BE2C (cell line): ENCODE data around the gene SIK2.

Experiments used
- DNase-seq: peaks from one replicate; pipeline ENCODE4 v3.0.0-alpha.2; 2020
- H3K27me3 ChIP-seq: fragments of 250-450 bp; sonication (Bioruptor Pico); 2 replicates; pipeline ENCODE4 v1.5.1; 2020; ENCODE audit warnings: mild to moderate bottlenecking
- H3K36me3 ChIP-seq: fragments of 250-450 bp; sonication (Bioruptor Pico); 2 replicates; pipeline ENCODE4 v1.5.1; 2020; ENCODE audit warnings: mild to moderate bottlenecking
- H3K4me1 ChIP-seq: fragments of 250-450 bp; sonication (Bioruptor Pico); 2 replicates; pipeline ENCODE4 v1.5.1; 2020
- H3K4me3 ChIP-seq: 2 replicates; pipeline ENCODE4 v1.5.1; 2011; ENCODE audit warnings: low read depth, low read length
- H3K9me3 ChIP-seq: fragments of 250-450 bp; sonication (Bioruptor Pico); 2 replicates; pipeline ENCODE4 v1.5.1; 2020
- TF ChIP-seq, protein P1 (sequence below): IDR thresholded peaks from 2 replicates; pipeline ENCODE4 v1.5.1; 2012; ENCODE audit warnings: mild to moderate bottlenecking, low read depth, low read length

Gene SIK2

DNA sequence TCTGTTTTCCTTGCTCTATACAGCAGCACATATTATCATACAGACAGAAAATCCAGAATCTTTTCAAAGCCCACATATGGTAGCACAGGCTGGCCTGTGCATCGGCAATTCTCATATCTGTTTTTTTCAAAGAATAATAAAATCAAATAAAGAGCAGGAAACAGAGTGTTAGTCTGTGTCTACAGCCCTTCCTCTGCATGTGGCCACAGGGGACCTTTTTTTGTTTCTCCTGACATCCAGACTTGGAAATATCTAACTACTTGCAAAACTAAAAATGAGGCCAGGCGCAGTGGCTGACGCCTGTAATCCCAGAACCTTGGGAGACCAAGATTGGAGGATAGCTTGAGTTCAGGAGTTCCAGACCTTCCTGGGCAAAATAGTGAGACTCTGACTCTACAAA, 41.4 kb upstream of the SIK2 start:
- Histone ChIP-seq H3K36me3 (no peaks in the 10 kb centered on the region), H3K9me3 (peaks cover 5% of the 10 kb centered on the region), H3K4me1 (peaks cover under 1% of the 10 kb centered on the region), H3K4me3 (no peak overlapping the region), H3K27me3 (no peaks in the 10 kb centered on the region)
- DNase-seq = no peak
- TF ChIP-seq, protein P1, sequence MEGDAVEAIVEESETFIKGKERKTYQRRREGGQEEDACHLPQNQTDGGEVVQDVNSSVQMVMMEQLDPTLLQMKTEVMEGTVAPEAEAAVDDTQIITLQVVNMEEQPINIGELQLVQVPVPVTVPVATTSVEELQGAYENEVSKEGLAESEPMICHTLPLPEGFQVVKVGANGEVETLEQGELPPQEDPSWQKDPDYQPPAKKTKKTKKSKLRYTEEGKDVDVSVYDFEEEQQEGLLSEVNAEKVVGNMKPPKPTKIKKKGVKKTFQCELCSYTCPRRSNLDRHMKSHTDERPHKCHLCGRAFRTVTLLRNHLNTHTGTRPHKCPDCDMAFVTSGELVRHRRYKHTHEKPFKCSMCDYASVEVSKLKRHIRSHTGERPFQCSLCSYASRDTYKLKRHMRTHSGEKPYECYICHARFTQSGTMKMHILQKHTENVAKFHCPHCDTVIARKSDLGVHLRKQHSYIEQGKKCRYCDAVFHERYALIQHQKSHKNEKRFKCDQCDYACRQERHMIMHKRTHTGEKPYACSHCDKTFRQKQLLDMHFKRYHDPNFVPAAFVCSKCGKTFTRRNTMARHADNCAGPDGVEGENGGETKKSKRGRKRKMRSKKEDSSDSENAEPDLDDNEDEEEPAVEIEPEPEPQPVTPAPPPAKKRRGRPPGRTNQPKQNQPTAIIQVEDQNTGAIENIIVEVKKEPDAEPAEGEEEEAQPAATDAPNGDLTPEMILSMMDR = no peak

- peaks cover 6% of the 10 kb centered on the region for H3K4me1 ChIP-seq
- no peak overlapping the region for H3K4me3 ChIP-seq
- no peaks in the 10 kb centered on the region for H3K36me3 ChIP-seq
- DNase-seq = no peak
- peaks cover under 1% of the 10 kb centered on the region for H3K9me3 ChIP-seq
- TF ChIP-seq, protein P1 = no peak
- no peaks in the 10 kb centered on the region for H3K27me3 ChIP-seq
Measured at GRCh38 chr11:111561306-111561705, 40.9 kb upstream of the SIK2 start.

- Histone ChIP-seq H3K4me3 (no peak overlapping the region), H3K4me1 (peaks cover 8% of the 10 kb centered on the region), H3K36me3 (no peaks in the 10 kb centered on the region), H3K9me3 (no peaks in the 10 kb centered on the region), H3K27me3 (no peaks in the 10 kb centered on the region)
- no peak for DNase-seq
- TF ChIP-seq, protein P1 = no peak
Measured at GRCh38 chr11:111561791-111562325, 40.4 kb upstream of the SIK2 start.

DNA sequence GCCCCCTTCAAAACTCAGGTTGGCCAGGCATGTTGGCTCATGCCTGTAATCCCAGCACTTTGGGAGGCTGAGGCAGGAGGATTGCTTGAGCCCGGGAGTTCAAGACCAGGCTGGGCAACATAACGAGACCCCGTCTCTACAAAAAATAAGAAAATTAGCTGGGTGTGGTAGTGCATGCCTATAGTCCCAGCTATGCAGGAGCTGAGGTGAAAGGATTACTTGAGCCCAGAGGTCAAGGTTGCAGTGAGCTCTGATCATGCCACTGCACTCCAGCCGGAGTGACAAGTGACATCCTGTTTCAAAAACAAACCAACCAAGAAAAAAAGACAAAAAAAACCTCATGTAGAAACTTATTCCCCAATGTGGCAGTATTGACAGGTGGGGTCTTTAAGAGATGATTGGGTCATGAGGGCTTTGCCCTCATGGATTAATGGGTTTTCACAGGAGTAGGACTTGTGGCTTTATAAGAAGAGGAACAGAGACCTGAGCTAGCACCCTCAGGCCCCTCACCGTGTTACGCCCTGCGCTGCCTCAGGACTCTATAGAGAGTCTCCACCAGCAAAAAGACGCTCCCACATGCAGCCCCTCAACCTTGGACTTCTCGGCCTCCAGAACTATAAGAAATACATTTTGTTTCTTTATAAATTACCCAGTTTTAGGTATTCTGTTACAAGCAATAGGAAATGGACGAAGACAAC, 39.4 kb upstream of the SIK2 start:
- Histone ChIP-seq H3K27me3 (no peaks in the 10 kb centered on the region), H3K9me3 (no peaks in the 10 kb centered on the region), H3K4me3 (no peak overlapping the region), H3K36me3 (no peaks in the 10 kb centered on the region), H3K4me1 (peaks cover 8% of the 10 kb centered on the region)
- DNase-seq = no peak
- TF ChIP-seq, protein P1 = no peak

DNA sequence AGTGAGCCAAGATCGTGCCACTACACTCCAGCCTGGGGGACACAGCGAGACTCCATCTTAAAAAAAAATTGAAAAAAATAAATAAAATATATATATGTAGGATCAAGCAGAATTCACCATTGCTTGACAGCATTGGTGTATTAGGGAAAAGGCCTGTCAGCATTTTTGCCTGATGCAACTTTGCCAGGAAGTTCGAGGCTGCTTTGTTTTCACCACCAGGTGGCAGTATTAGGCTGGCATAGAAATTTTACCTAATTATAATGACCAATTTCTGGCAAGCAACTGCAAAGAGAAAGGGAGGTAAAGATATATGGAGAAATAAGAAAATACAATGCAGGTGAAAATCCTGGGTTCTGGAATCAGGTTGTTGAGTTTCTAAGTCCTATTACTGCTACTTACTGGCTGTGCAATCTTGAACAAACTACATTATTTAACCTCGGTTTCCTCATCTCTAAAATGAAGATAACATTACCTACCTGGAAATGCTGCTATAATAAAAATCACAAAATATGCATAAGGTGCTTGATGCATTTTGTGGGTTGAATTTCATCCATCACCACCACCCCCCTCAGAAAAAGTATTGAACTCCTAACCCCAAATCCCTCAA, 37.0 kb upstream of the SIK2 start:
- H3K27me3 ChIP-seq = no peaks in the 10 kb centered on the region
- TF ChIP-seq, protein P1 = peak; percentile 92
- DNase-seq = peak; percentile 69
- no peaks in the 10 kb centered on the region for H3K9me3 ChIP-seq
- H3K4me3 ChIP-seq = no peak overlapping the region
- peaks cover 8% of the 10 kb centered on the region for H3K4me1 ChIP-seq
- no peaks in the 10 kb centered on the region for H3K36me3 ChIP-seq

DNA sequence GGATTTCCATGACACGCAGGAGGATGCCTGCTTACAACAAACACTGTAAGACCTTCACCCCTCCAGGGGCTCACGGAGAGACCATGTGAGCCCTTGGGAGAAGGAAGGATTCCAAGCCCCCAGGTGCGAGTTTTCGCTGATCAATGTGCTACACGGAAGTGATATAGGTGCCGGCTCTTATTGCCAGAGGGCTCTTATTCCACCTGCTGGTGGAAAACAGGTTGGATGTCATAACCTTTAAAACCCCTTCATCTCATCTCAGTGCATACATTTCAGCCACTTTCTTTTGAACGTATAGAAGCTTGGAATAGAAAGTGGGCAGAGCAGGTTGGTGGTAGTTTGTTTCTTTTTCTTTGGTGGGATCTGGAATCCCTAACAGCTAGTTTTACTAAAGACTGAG, 35.9 kb upstream of the SIK2 start:
- no peaks in the 10 kb centered on the region for H3K36me3 ChIP-seq
- DNase-seq = no peak
- TF ChIP-seq, protein P1 = peak; percentile 27; the same call in 1 of the 2 replicates
- peaks cover 8% of the 10 kb centered on the region for H3K4me1 ChIP-seq
- H3K27me3 ChIP-seq = no peaks in the 10 kb centered on the region
- H3K9me3 ChIP-seq = no peaks in the 10 kb centered on the region
- H3K4me3 ChIP-seq = no peak overlapping the region
